CD14-positive monocyte (primary cell): Measurements from ENCODE around the gene MRPS27. TPM values are rescaled to one million over a fixed set of nuclear protein-coding genes. Genes with fewer than 3 reads are reported as not detected.

Experiments used
- DNase-seq, 3 donors: peaks; one replicate each; pipeline ENCODE4 v3.0.0-alpha.2; 2011 to 2022
- H2AFZ ChIP-seq: 2 replicates; pipeline ENCODE4 v1.6.0; 2012; ENCODE audit warnings: mild to moderate bottlenecking, low read depth, low read length, inconsistent platforms; ENCODE audit not compliant: insufficient read depth, poor library complexity, severe bottlenecking
- H3K27ac ChIP-seq, 2 donors: 1 replicate in 1 of 2; 2 replicates in 1 of 2; pipeline ENCODE4 v1.5.1; 2012 to 2013; ENCODE audit warnings: low read length in 2 of 2, control low read depth in 1 of 2, inconsistent platforms in 1 of 2, low read depth in 1 of 2, mild to moderate bottlenecking in 1 of 2
- H3K27me3 ChIP-seq, 2 donors: one replicate each; pipeline versions ENCODE4 v1.6.0 to v1.6.1; 2011 to 2013; ENCODE audit warnings: low read length in 2 of 2; ENCODE audit not compliant: control insufficient read depth in 2 of 2, insufficient read depth in 2 of 2
- H3K36me3 ChIP-seq, 2 donors: replicated peaks in 1 of 2; 1 replicate in 1 of 2; 2 replicates in 1 of 2; pipeline versions ENCODE4 v1.5.1 to v1.6.1; 2012 to 2013; ENCODE audit warnings: low read length in 2 of 2, control low read depth in 1 of 2, inconsistent platforms in 1 of 2, mild to moderate bottlenecking in 1 of 2; ENCODE audit not compliant: insufficient read depth in 2 of 2, control insufficient read depth in 1 of 2
- H3K4me1 ChIP-seq, 2 donors: 1 replicate in 1 of 2; 2 replicates in 1 of 2; pipeline versions ENCODE4 v1.5.1 to v1.6.1; 2012 to 2013; ENCODE audit warnings: low read length in 2 of 2, control low read depth in 1 of 2, inconsistent platforms in 1 of 2, mild to moderate bottlenecking in 1 of 2, moderate library complexity in 1 of 2; ENCODE audit not compliant: insufficient read depth in 2 of 2, control insufficient read depth in 1 of 2
- H3K4me2 ChIP-seq: replicated peaks from 2 replicates; pipeline ENCODE3; 2012; ENCODE audit warnings: low read length, moderate library complexity, mild to moderate bottlenecking; ENCODE audit not compliant: poor library complexity, severe bottlenecking; ENCODE audit errors: extremely low read depth
- H3K4me3 ChIP-seq, 3 experiments: fragments of 200-600 bp in 1 of 3; sonication (generic) in 1 of 3; replicated peaks in 1 of 3; 1 replicate in 2 of 3; 2 replicates in 1 of 3; pipeline ENCODE4 v1.5.1; 2011 to 2013; ENCODE audit warnings: low read length in 3 of 3, mild to moderate bottlenecking in 3 of 3, control low read depth in 2 of 3, low read depth in 2 of 3, inconsistent platforms in 1 of 3, moderate library complexity in 1 of 3
- H3K79me2 ChIP-seq: 2 replicates; pipeline ENCODE4 v1.6.0; 2012; ENCODE audit warnings: mild to moderate bottlenecking, control low read depth, inconsistent platforms, low read length, moderate library complexity; ENCODE audit not compliant: insufficient read depth
- H3K9ac ChIP-seq: 2 replicates; pipeline ENCODE4 v1.6.0; 2017; ENCODE audit warnings: low read length, mild to moderate bottlenecking; ENCODE audit not compliant: insufficient read depth, poor library complexity, severe bottlenecking
- H3K9me3 ChIP-seq, 2 donors: replicated peaks in 1 of 2; 1 replicate in 1 of 2; 2 replicates in 1 of 2; pipeline versions ENCODE4 v1.5.1 to v1.6.1; 2012 to 2013; ENCODE audit warnings: low read length in 2 of 2, control low read depth in 1 of 2; ENCODE audit not compliant: control insufficient read depth in 1 of 2, insufficient read depth in 1 of 2
- H4K20me1 ChIP-seq: 2 replicates; pipeline ENCODE4 v1.6.0; 2012; ENCODE audit warnings: mild to moderate bottlenecking, low read length, control low read depth, moderate library complexity; ENCODE audit not compliant: insufficient read depth
- H3K27ac Mint-ChIP-seq, 7 donors: one replicate each; pipeline ENCODE4 v1.8.0; 2020; ENCODE audit warnings: mild to moderate bottlenecking in 7 of 7, mixed read lengths in 7 of 7, moderate library complexity in 6 of 7, inconsistent platforms in 2 of 7
- H3K27me3 Mint-ChIP-seq, 3 donors: one replicate each; pipeline ENCODE4 v1.8.0; 2021 to 2022; ENCODE audit warnings: low read depth in 3 of 3, mild to moderate bottlenecking in 3 of 3, mixed read lengths in 3 of 3, moderate library complexity in 3 of 3, inconsistent platforms in 1 of 3
- H3K36me3 Mint-ChIP-seq, 2 donors: one replicate each; pipeline ENCODE4 v1.8.0; 2020; ENCODE audit warnings: mixed read lengths in 2 of 2, inconsistent platforms in 1 of 2, mild to moderate bottlenecking in 1 of 2
- H3K4me1 Mint-ChIP-seq: one replicate; pipeline ENCODE4 v1.8.0; 2020; ENCODE audit warnings: mild to moderate bottlenecking, mixed read lengths
- H3K4me3 Mint-ChIP-seq, 2 donors: one replicate each; pipeline ENCODE4 v1.8.0; 2020; ENCODE audit warnings: mild to moderate bottlenecking in 2 of 2, mixed read lengths in 2 of 2, moderate library complexity in 1 of 2
- H3K9me3 Mint-ChIP-seq, 7 donors: one replicate each; pipeline ENCODE4 v1.8.0; 2020 to 2022; ENCODE audit warnings: mixed read lengths in 7 of 7, mild to moderate bottlenecking in 6 of 7, moderate library complexity in 6 of 7, inconsistent platforms in 2 of 7
- CTCF ChIP-seq: fragments of 200-600 bp; IDR thresholded peaks from one replicate; pipeline ENCODE4 v1.8.0; 2022; ENCODE audit warnings: antibody characterized with exemption, mild to moderate bottlenecking
- WGBS: methylation state at CpG from one replicate; pipeline ENCODE4 v1.1.5; 2013; ENCODE audit warnings: missing lambda C conversion rate; ENCODE audit not compliant: insufficient coverage; 5-methylcytosine and 5-hydroxymethylcytosine counted together
- intact Hi-C, 2 donors: fragments of 100-400 bp; cut with micrococcal nuclease; formaldehyde crosslinking; loops; one replicate each; pipeline versions ENCODE4 v1.15.0 to v1.15.1; 2023
- polyA plus RNA-seq, 3 donors: library from polyadenylated mRNA; depleted of rRNA in 1 of 3; unstranded in 2 of 3; stranded (reverse) in 1 of 3; fragments of 300-500 nt in 2 of 3; fragments of >200 nt in 1 of 3; fragmentation: Illumina TruSeq in 2 of 3; gene quantifications; 1 replicate in 2 of 3; 2 replicates in 1 of 3; pipeline ENCODE4 v1.2.3, GENCODE V29; 2012 to 2021

MRPS27 gene
- polyA plus RNA-seq, 3 donors, result 13.3 to 19.2 (median 15.3) TPM

GRCh38 chr5:72189146-72189545 lies 130.9 kb downstream of the MRPS27 start:
- 100% methylated on average over 1 of the region's 2 CpGs for WGBS
- intact Hi-C loops, result no loop called here
- H3K27me3 Mint-ChIP-seq, result peaks cover 0 to 11% (median 9%) of the 10 kb centered on the region in 3 donors

GRCh38 chr5:72188166-72188565 lies 131.9 kb downstream of the MRPS27 start:
- Histone ChIP-seq H3K27me3 (peaks cover 3% of the 10 kb centered on the region in 2 donors), H3K36me3 (no peaks in the 10 kb centered on the region), H3K9ac (no peak overlapping the region), H3K4me3 (no peak overlapping the region), H3K4me2 (no peak overlapping the region), H3K79me2 (no peaks in the 10 kb centered on the region), H3K9me3 (no peaks in the 10 kb centered on the region), H3K4me1 (no peaks in the 10 kb centered on the region), H2AFZ (no peak overlapping the region), H4K20me1 (no peaks in the 10 kb centered on the region), H3K27ac (no peak overlapping the region)
- H3K27me3 Mint-ChIP-seq, result peaks cover 3 to 18% (median 8%) of the 10 kb centered on the region in 3 donors
- TF ChIP-seq CTCF, result no peak
- no peaks in the 10 kb centered on the region for H3K4me1 Mint-ChIP-seq
- intact Hi-C loops, result no loop called here
- H3K9me3 Mint-ChIP-seq, result no peaks in the 10 kb centered on the region
- H3K4me3 Mint-ChIP-seq, result no peak overlapping the region
- 100% methylated on average over 1 of the region's 2 CpGs for WGBS
- H3K36me3 Mint-ChIP-seq, result no peaks in the 10 kb centered on the region
- no peak for DNase-seq
- no peak overlapping the region for H3K27ac Mint-ChIP-seq

More at GRCh38 chr5:72189146-72189545, 130.9 kb downstream of the MRPS27 start:
- Mint-ChIP-seq H3K9me3 (no peaks in the 10 kb centered on the region), H3K36me3 (no peaks in the 10 kb centered on the region), H3K4me3 (no peak overlapping the region), H3K27ac (no peak overlapping the region), H3K4me1 (no peaks in the 10 kb centered on the region)
- Histone ChIP-seq H3K4me1 (no peaks in the 10 kb centered on the region), H3K4me3 (no peak overlapping the region), H4K20me1 (no peaks in the 10 kb centered on the region), H2AFZ (no peak overlapping the region), H3K9me3 (no peaks in the 10 kb centered on the region), H3K36me3 (no peaks in the 10 kb centered on the region), H3K79me2 (no peaks in the 10 kb centered on the region), H3K27ac (no peak overlapping the region), H3K9ac (no peak overlapping the region), H3K4me2 (no peak overlapping the region), H3K27me3 (peaks cover 3% of the 10 kb centered on the region in 2 donors)
- DNase-seq, result no peak
- no peak for TF ChIP-seq CTCF
